ENCODE results near the gene GSE1.

DNA sequence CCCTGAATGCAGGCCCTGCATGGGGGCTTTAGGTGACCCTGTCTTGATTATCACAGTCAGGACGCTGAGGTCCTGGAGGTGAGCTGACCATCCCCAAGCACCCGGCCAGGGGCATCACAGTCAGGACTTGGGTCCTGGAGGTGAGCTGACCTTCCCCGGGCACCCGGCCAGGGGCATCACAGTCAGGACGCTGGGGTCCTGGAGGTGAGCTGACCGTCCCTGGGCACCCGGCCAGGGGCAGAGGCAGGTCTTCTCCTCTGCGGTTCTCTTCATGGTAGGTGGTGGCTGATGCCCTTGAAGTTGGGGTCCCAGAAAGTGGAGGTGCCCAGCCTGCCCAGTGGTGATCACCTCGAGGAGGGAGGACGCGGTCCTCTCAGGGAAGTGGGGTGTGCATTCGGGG is 36.2 kb upstream of the GSE1 start:
- no peak for TF ChIP-seq POLR2A (IDR thresholded peaks at IDR 0.05; ENCODE audit: low read depth, low read length)
- TF ChIP-seq POLR2AphosphoS5 (IDR thresholded peaks at IDR 0.05; ENCODE audit: low read depth, low read length), result no peak
- no peak for TF ChIP-seq SPI1 (IDR thresholded peaks at IDR 0.05; ENCODE audit: low read depth, low read length)
- no peak for TF ChIP-seq TAF1 (IDR thresholded peaks at IDR 0.05; ENCODE audit: low read depth, low read length)
